Measurements from ENCODE around the gene SNAPC5.
"Not testable (repeated sequence)": the region's sequence is repeated elsewhere in the genome, so short reads cannot be mapped to it uniquely, and the experiment has no call there.

- not testable (repeated sequence) for TF ChIP-seq CTCF, POLR2A (IDR thresholded peaks at IDR 0.05)
Measured at GRCh38 chr15:66470825-66471224, 26.7 kb downstream of the SNAPC5 start.

Data from esophagus squamous epithelium (tissue), 4 donors.